ENCODE measurements around the gene ZFTA.
"Not testable (repeated sequence)": the region's sequence is repeated elsewhere in the genome, so short reads cannot be mapped to it uniquely, and the experiment has no call there.

The ZFTA gene

DNA sequence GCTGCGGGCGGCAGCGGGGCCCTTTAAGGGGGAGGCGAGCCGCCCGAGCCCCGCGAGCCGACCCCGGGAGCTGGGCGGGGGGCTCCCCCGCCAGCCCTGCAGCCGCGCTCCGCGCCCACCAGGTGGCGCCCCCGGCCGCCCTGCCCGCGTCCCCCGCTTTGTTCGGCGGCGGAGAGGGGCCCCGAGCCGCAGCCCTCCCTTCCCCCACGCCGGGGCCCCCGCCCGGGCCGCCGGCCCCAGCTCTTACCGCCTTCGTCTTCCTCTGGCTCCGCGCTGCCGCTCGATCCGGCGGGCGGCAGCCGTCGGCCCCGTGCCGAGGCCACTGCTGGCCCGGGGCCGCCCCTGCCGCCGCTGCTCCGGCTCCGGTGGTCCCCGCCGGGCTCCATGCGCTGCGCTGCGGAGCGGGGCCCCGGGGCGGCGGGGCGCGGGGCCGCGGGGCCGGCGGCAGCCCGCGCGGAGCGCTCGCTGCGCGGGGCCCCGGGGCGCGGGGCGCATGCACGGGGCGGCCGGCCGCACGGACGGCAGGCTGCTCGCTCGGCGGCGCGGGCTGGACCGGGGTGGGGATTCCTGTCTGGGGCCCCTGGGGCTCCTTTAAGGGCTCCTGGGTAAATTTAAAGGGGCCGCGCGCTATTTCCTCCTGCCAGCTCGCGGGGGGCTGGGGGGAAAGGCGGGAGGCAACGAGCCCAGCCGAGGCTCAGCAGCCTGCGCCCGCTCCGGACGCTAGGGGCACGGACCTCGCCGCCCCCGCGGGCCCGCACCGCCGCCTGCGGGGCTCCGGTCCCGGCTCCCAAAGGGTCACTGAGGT lies at the start of gene ZFTA:
ZFTA (minus strand) TSS at position 539 of the 805 bp plus-strand sequence; CDS start at position 386, 153 bp downstream.
- DNase-seq (ENCODE audit: low read depth): peak; percentile 27

DNA sequence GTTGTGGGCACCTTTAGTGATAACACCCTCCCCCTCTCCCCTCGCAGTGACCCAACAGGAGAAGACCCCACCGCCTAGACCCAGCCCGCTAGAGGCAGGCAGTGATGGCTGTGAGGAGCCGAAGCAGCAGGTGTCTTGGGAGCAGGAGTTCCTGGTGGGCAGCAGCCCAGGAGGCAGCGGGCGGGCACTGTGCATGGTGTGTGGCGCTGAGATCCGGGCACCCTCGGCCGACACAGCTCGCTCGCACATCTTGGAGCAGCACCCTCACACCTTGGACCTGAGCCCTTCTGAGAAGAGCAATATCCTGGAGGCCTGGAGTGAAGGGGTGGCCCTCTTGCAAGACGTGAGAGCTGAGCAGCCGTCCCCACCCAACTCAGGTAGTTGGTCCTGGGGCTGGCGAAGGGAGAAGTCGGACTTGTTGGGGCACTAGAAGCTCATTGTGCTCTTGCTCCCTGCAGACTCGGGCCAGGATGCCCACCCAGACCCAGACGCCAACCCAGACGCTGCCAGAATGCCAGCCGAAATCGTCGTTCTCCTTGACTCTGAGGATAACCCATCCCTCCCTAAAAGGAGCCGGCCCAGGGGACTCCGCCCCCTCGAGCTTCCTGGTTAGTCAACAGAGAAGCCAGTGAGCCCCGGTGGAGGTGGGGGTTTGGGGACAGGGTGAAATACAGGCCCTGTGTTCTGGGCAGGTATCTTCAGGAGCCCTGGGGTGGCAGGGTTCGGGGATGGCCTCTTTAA lies 49.4 kb upstream of the ZFTA start:
- DNase-seq (ENCODE audit: low read depth): no peak

DNA sequence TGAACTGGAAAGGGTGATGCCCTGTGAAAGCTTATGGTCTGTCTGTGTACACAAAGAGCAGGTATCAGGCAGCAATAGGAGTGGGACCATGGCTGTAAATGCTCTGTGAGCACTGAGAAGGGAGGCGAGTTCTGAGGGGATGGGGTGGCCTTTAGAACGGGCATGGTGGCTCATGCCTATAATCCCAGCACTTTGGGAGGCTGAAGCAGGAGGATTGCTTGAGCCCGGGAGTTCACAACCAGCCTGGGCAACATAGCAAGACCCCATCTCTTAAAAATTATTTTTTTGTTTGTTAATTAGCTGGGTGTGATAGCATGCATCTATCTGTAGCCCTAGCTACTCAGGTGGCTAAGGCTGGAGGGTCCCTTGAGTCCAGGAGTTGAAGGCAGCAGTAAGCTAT lies 48.2 kb upstream of the ZFTA start:
- DNase-seq (ENCODE audit: low read depth): no peak

DNA sequence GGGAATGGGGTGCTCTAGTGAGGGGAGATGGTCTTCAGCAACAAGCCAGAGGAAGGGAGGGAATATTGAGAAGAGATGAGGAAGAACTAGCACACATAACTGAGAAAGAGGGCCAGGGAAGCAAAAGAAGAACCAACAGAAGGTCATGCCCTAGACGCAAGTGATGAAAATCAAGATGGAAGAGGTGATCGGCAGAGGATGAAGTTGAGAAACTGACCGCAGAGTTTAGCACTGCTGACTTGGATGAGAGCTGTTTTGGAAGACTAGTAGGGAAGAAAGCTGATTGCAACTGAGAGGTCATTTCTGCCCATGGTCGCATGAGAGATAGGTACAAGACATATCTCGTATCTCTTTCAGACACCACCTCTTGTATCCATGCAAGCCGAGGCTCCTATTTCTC lies 47.6 kb upstream of the ZFTA start:
- no peak for DNase-seq (ENCODE audit: low read depth)

DNA sequence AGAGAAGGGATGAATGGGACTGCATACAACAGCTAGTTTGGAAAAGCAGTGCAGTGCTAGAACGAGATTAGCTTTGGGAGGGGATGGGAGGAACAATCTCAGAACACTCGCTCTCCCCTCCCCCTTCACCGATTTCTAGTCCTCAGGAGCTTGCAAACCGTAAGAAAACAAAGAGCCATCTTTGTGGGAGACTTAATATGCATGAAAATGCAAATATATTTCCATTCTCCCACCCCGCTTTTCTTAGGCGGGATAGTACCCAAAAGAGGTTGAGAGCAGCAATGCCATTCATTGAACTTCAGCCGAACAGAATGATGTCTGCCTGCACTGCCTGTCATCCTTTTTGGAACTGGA lies 45.8 kb upstream of the ZFTA start:
- DNase-seq (ENCODE audit: low read depth): no peak

DNA sequence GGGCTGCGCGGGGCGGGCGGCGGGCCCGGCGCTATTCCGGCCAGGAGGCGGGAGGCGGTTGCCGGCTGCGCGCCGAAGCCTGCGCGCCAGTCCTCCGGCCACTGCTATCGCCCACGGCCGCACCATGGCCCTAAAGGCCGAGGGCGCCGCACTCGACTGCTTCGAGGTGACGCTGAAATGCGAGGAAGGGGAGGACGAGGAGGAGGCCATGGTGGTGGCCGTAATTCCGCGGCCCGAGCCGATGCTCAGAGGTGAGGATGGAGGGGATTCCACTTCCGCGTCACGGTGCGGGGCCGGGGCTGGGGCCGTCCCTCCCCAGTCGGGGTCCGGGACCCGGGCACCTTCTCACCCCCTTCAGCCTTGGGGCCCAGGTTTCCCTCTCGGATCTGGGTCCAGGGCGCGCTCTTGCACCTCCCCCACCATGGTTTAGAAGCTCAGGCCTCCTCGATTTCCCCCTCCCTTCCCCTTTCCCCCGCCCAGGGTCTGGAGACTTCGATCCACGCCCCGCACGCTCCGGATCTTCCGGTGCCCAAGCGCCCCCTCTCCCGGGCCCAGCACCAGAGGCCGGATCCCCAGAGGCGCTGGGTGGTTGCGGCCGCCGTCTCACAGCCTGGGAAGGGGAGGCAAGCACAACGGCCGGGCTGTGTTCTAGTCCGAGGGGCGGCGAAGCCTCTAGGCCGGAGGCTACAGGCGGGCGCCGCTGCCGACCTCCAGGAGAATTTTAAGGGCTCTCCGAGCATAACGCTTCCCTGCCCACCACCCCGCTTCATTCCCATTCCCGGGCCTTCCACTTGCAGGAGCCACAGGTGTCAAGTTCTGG lies 45.2 kb upstream of the ZFTA start:
- DNase-seq (ENCODE audit: low read depth): peak; percentile 33

DNA sequence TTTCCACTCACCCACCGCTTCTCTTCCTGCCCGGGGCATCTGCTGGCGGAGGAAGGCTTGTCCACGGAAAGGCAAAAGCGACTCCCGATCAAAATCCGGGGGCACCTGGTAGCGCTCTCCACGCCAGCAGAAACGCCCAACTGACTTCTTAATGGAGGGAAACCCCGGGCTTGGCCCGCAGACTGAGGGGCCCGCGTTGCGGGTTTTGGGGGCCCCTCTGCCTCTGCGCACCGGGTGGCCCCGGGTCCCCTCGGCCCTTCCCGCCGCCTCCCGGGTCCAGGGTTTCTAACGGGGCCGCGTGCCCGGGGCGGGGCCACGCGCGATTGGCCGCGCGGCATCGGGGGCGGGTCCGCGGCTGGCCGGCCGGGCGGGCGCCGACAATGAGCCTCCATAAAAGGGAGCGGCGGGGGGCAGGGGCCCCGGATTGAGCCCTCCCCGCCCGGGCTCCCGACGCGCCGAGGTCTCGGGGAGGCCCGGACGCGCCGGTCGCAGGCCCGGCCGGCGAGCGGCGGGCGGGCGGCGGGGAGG lies 44.5 kb upstream of the ZFTA start, which contains the start of gene SPINDOC:
SPINDOC (plus strand) TSS at position 422 of the 528 bp plus-strand sequence. CDS start 231 bp downstream, outside the sequence.
- DNase-seq (ENCODE audit: low read depth): peak; percentile 27

DNA sequence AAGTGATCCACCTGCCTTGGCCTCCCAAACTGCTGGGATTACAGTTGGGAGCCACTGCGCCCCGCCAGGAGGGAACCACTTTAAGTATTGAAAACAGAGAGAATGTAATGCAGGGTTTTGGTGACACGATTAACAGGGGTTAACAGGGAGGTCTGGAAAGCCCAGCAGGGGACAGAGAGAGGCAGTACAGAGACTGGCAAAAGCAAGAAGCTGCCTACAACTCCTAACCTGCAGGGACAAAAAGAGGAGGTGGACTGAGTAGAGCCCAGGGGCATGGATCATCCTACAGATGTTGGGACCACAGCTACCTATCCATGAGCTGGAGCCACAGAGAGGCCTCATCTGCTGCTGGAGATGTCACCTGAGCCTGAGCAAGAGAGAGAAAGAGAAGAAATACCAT lies 42.9 kb upstream of the ZFTA start:
- DNase-seq (ENCODE audit: low read depth): no peak

DNA sequence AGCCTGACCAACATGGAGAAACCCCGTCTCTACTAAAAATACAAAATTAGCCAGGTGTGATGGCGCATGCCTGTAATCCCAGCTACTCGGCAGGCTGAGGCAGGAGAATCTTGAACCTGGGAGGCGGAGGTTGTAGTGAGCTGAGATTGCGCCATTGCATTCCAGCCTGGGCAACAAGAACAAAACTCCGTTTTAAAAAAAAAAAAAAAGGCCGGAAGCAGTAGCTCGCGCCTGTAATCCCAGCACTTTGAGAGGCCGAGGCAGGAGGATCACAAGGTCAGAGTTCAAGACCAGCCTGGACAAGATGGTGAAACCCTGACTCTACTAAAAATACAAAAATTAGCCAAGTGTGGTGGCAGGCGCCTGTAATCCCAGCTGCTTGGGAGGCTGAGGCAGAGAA lies 41.8 kb upstream of the ZFTA start:
- not testable (repeated sequence) for DNase-seq (ENCODE audit: low read depth)

DNA sequence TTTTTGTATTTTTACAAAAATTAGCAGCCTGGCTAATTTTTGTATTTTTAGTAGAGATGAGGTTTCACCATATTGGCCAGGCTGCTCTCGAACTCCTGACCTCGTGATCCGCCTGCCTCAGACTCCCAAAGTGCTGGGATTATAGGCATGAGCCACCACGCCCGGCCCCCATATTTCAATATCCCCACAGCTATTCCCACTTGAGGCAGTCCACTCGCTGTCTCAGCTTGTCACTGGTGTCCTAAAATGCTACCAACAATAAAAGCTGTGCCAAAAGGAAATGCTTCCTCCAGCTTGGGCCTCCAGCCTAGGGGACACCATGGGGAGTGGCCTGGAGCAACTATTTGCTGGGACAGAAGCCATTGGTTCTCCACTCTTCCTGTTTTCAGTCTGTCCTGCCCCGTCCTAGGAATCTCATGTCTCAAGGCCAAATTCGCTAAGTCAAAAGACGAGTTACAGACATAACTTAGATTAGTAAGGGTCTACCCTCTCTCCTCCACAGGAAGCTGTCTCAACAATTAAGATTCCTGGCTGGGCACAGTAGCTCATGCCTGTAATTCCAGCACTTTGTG lies 37.4 kb upstream of the ZFTA start:
- DNase-seq (ENCODE audit: low read depth): no peak

DNA sequence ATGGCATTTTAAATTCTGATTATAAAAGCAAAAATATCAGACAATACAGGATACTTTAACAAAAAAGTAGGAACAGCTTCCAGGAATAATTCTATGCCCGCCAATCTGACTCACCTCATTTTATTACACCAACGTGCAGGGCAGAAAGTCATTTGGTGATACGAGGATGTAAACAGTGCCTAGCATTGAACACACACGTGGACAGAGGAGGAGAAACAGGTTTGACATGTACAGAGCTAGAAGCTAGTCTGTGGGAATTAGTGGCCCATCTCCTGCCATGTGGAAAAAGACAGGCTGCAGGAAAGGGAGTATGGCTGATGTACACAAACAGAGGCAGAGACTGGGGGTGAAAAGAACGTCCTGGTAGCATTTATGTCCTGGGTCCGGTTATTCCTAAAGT lies 35.7 kb upstream of the ZFTA start:
- no peak for DNase-seq (ENCODE audit: low read depth)

DNA sequence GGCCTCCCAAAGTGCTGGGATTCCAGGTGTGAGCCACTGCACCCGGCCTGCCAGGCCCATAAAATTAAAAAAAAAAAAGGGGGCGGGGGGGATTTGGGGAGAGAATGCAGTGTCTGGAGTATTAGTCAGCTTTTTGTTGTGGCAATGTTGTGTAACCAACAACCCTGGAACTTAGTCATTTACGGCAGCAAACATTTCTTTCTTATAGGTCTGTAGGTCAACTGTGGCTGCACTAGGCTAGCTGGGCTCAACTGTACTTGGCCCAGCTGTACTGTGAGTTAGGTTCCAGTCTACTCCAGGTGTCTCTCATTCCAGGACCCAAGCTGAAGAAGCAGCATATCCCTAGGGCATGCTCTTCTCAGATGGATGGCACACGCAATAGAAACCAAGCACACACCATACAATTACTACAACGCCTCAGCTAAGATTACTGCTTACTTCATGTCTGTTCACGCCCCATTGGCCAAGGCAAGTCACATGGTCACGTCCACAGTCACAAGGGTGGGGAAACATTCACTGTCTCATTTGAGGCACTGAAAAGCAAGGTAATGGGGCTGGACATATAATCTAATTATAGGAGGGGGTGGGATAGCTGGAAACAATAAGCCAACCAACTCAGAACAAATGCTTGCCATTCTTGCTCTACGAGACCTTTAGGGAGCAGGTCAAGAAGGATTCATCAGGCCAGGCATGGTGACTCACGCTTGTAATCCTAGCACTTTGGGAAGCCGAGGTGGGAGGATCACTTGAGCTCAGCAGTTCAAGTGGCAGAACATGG lies 34.3 kb upstream of the ZFTA start:
- peak; percentile 45 for DNase-seq (ENCODE audit: low read depth)

DNA sequence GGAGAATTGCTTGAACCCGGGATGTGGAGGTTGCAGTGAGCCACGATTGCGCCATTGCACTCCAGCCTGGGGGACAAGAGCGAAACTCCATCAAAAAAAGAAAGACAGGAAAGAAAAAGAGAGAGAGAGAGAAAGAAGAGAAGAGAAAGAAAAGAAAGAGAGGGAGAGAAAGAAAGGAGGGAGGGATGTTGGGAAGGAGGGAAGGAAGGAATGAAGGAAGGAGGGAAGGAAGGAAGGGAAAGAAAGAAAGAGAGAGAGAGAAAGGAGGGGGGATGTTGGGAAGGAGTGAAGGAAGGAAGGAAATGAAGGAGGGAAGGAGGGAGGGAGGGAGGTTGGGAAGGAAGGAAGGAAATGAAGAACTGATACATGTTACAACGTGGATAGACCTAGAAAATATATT lies 32.3 kb upstream of the ZFTA start:
- DNase-seq (ENCODE audit: low read depth): no peak

DNA sequence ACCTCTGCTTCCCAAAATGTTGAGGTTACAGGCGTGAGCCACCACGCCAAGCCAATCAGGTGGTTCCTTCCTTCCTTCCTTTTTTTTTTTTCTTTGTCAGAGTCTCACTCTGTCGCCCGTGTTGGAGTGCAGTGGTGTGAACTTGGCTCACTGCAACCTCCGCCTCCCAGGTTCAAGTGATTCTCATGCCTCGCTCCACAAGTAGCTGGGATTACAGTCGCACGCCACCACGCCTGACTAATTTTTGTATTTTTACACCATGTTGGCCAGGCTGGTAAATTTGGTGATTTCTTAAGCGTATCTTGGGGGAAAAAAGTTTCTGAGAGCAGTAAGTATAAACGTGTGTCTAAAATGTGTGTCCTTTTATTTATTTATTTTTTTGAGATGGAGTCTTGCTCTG lies 26.5 kb upstream of the ZFTA start:
- DNase-seq (ENCODE audit: low read depth): no peak

DNA sequence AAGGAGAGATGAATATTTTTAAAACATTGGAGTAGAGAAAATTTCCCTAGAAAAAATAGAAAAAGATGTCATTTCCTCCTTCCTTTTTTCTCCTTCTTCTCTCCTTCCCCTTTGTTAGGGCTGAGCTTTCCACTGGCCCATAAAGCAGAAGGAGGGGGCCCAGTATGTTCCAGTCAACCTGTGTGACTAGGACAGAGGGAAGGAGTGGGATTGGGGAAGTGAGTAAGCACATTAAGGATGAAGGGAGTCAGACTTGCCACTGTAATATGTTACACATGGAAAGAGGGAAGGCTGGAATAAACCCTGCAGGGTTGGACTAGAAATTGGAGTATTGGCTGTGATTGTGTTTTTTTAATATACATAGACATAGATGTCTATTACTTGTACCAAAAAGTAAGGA lies 24.6 kb upstream of the ZFTA start:
- no peak for DNase-seq (ENCODE audit: low read depth)

DNA sequence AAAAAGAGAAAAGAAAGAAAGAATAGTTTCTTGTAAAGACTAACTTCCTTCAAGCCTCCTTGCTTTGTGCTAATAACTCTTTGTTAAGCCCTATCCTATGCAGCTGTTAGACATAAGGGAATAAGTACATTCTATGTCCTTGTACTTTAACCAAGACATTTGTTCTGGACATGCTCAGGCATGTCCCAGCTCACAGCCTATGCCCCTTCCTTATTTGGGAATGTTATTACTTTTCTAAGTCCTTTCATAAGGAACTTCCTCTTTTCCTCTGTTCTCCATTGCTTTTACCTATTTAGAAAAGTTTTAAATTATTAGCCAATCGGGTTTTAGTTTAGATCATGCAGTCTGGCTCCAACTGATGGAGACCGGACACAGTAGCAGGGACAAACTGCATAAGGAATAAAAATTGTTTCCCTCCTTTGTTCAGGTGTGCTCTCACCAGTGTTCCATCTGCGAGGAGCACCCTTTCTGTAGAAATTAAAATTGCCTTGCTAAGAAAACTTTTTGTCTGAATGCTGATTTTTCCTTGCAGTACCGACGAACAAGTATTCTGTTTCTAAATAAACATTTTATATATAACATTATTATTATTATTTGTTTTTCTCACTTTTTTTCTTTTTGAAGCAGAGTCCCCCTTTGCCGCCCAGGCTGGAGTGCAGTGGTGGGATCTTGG lies 23.1 kb upstream of the ZFTA start:
- no peak for DNase-seq (ENCODE audit: low read depth)

DNA sequence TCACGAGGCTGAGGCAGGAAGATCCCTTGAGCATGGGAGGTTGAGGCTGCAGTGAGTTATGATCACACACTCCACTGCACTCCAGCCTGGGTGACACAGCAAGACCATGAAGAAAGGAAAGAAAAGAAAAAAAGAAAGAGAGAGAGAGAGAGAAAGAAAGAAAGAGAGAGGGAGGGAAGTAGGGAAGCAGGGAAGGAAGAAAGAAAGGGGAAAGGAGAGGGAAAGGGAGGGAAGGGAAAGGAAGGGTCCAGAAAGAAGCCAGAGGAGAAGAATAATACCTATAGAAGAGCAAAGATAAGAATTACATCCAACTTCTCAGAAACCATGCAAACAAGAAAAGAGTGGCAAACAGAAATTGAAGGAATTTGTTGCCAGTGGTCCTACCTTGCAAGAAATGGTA lies 17.2 kb upstream of the ZFTA start:
- no peak for DNase-seq (ENCODE audit: low read depth)

DNA sequence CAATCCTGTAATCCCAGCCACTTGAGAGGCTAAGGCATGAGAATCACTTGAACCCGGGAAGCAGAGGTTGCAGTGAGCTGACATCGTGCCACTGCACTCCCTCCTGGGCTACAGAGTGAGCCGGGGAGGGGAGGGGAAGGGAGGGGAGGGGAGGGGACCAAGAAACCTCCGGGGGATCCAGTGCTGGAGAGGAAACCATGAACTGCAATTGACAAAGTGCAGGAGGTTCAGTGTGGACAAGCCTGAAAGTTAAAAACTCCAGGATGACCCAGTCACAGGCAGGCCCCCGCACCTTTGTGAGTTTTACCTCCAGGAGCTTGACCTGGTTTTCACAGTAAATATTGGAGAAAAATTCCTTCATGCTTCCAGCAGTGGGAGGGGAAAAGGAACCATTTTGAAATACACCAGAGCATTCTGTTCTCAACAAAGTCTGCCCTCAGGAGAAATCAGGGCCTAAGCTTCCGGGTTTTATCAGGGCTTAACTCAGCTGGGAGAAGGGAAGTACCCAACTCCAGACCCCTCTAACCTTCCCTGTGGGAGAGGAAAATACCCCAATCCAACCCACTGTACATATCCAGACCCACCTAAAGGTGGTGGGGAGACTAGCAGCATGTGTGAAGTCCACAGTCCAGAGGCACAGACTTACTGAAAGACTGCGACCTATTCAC lies 15.5 kb upstream of the ZFTA start:
- DNase-seq (ENCODE audit: low read depth): no peak

DNA sequence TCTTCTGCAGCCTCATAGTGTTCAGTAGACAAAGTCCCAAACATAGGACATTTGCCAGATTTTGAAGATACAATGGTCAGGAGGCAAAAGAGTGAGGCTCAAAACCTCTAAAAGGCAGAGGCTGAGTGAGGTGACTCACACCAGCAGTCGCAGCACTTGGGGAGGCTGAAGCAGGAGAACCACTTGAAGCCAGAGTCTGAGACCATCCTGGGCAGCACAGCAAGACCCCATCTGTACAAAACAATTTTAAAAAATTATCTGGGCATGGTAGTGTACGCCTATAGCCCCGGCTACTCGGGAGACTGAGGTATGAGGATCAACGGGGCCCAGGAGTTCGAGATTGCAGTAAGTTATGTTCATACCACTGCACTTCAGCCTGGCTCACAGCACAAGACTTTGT lies 14.2 kb upstream of the ZFTA start:
- DNase-seq (ENCODE audit: low read depth): no peak

DNA sequence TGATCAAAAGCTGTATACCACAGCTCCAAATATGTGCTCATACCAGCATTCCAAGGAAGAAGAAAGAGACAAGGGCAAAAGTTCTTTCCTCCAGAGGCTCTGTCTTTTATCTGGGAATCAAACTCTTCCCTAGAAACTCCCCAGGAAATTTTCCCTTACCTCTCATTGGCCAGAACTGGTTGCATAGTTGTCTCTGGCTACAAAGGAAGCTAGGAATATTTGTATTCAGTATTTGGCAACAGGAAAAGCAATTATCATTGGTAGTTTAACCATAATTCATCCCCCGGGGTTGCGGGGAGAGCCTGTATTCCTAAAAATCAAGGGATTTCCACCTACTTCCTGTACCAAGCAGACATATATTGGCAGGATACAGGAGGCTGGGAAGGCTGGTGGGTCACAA lies 10.5 kb upstream of the ZFTA start:
- DNase-seq (ENCODE audit: low read depth): no peak

Measured in fibroblast of the conjunctiva (primary cell).